GM12865 (cell line): ENCODE measurements around the gene KLK2.

Source experiments
- DNase-seq: peaks from one replicate; pipeline ENCODE4 v3.0.0; 2010; ENCODE audit warnings: low read depth
- H3K4me3 ChIP-seq: 2 replicates; pipeline ENCODE4 v1.5.1; 2011; ENCODE audit warnings: mild to moderate bottlenecking, low read depth, low read length, control low read depth
- CTCF ChIP-seq: IDR thresholded peaks from 2 replicates; pipeline ENCODE4 v1.5.1; 2011; ENCODE audit warnings: low read length, control low read depth, low read depth, inconsistent platforms; ENCODE audit not compliant: insufficient read depth; ENCODE audit errors: missing control alignments

The KLK2 gene

DNA sequence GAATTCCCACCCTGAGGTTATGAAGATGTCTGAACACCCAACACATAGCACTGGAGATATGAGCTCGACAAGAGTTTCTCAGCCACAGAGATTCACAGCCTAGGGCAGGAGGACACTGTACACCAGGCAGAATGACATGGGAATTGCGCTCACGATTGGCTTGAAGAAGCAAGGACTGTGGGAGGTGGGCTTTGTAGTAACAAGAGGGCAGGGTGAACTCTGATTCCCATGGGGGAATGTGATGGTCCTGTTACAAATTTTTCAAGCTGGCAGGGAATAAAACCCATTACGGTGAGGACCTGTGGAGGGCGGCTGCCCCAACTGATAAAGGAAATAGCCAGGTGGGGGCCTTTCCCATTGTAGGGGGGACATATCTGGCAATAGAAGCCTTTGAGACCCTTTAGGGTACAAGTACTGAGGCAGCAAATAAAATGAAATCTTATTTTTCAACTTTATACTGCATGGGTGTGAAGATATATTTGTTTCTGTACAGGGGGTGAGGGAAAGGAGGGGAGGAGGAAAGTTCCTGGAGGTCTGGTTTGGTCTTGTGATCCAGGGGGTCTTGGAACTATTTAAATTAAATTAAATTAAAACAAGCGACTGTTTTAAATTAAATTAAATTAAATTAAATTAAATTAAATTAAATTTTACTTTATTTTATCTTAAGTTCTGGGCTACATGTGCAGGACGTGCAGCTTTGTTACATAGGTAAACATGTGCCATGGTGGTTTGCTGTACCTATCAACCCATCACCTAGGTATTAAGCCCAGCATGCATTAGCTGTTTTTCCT, 11.5 kb upstream of the KLK2 start:
- TF ChIP-seq CTCF = no peak
- H3K4me3 ChIP-seq = no peak overlapping the region

GRCh38 chr19:50869479-50869878, 3.8 kb upstream of the KLK2 start:
- DNase-seq = no peak
- no peak for TF ChIP-seq CTCF
- H3K4me3 ChIP-seq = no peak overlapping the region

More for the DNA sequence above, 11.5 kb upstream of the KLK2 start:
- DNase-seq = no peak

GRCh38 chr19:50870417-50871089, 2.7 kb upstream of the KLK2 start:
- peak; percentile 2 for TF ChIP-seq CTCF
- peak; percentile 21 for DNase-seq

DNA sequence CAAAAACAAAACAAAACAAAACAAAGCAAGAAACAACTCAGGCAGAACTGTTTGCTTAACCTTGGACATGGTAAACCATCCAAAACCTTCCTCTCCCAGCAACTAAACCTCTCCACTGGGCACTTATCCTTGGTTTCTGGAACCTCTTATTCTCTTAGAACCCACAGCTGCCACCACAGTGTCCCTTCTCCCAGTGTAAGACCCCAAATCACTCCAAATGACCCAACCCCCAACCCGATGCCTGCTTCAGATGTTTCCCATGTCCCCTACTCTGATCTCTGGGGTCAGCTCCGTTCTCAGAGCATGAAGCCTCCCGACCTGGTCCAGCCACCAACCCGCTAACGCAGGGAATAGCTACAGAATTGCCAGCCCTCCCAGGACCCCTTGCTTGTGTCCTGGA, 972 bp downstream of the KLK2 start:
- no peak overlapping the region for H3K4me3 ChIP-seq
- no peak for TF ChIP-seq CTCF
- no peak for DNase-seq

More at GRCh38 chr19:50870417-50871089, 2.7 kb upstream of the KLK2 start:
- H3K4me3 ChIP-seq = no peak overlapping the region

- peak; percentile 21 for DNase-seq
- no peak overlapping the region for H3K4me3 ChIP-seq
- TF ChIP-seq CTCF = no peak
Measured at GRCh38 chr19:50875795-50876422, 2.7 kb downstream of the KLK2 start.

GRCh38 chr19:50876456-50876855, 3.2 kb downstream of the KLK2 start:
- no peak overlapping the region for H3K4me3 ChIP-seq
- no peak for TF ChIP-seq CTCF
- no peak for DNase-seq
